ENCODE measurements around the gene SEH1L. TPM values are rescaled to one million over a fixed set of nuclear protein-coding genes. Genes with fewer than 3 reads are reported as not detected.

SEH1L gene
- total and polyA plus RNA-seq, 10 of the 15 experiments (the other 5 are each of a cell fraction or from before 2014, with no cell fraction given), result 27.5 to 109 (median 52.8) TPM

- Histone ChIP-seq H3K79me2 (ENCODE audit: control insufficient read depth, insufficient read depth, low read length) (peaks cover 6% of the 10 kb centered on the region), H3K27ac (ENCODE audit: control insufficient read depth, insufficient read depth) (no peak overlapping the region), H3K36me3 (ENCODE audit: control insufficient read depth in 2 of 2, insufficient read depth in 2 of 2, low read length in 1 of 2) (peaks cover 2 to 21% of the 10 kb centered on the region in 2 experiments), H3K9ac (ENCODE audit: control insufficient read depth, insufficient read depth, low read length) (no peak overlapping the region), H3K4me1 (ENCODE audit: control insufficient read depth, insufficient read depth, low read length) (peaks cover 4% of the 10 kb centered on the region), H3K4me3 (no peak overlapping the region), H3K27me3 (replicated peaks in 1 of 2; ENCODE audit: control insufficient read depth in 2 of 2, insufficient read depth in 2 of 2, low read length in 1 of 2) (no peaks in the 10 kb centered on the region), H3K4me2 (ENCODE audit: control insufficient read depth, insufficient read depth) (no peak overlapping the region), H2AFZ (ENCODE audit: control insufficient read depth, low read depth, low read length) (no peak overlapping the region), H3K9me3 (replicated peaks; ENCODE audit: control insufficient read depth, insufficient read depth, low read length) (no peaks in the 10 kb centered on the region; the same call in 2 of the 3 replicates), H4K20me1 (ENCODE audit: control insufficient read depth, insufficient read depth) (no peaks in the 10 kb centered on the region)
- TF ChIP-seq TCF3 (IDR thresholded peaks at IDR 0.05; ENCODE audit: borderline replicate concordance, insufficient read depth, low read depth, low read length) (no peak), ZSCAN29 (IDR thresholded peaks at IDR 0.05) (no peak), BCL3 (IDR thresholded peaks at IDR 0.05; ENCODE audit: borderline replicate concordance, insufficient read depth, low read depth, low read length, poor library complexity, severe bottlenecking) (no peak), ATF3 (IDR thresholded peaks at IDR 0.05; ENCODE audit: borderline replicate concordance, extremely low read depth, low read depth, low read length) (no peak)
- TF ChIP-seq, protein P1, sequence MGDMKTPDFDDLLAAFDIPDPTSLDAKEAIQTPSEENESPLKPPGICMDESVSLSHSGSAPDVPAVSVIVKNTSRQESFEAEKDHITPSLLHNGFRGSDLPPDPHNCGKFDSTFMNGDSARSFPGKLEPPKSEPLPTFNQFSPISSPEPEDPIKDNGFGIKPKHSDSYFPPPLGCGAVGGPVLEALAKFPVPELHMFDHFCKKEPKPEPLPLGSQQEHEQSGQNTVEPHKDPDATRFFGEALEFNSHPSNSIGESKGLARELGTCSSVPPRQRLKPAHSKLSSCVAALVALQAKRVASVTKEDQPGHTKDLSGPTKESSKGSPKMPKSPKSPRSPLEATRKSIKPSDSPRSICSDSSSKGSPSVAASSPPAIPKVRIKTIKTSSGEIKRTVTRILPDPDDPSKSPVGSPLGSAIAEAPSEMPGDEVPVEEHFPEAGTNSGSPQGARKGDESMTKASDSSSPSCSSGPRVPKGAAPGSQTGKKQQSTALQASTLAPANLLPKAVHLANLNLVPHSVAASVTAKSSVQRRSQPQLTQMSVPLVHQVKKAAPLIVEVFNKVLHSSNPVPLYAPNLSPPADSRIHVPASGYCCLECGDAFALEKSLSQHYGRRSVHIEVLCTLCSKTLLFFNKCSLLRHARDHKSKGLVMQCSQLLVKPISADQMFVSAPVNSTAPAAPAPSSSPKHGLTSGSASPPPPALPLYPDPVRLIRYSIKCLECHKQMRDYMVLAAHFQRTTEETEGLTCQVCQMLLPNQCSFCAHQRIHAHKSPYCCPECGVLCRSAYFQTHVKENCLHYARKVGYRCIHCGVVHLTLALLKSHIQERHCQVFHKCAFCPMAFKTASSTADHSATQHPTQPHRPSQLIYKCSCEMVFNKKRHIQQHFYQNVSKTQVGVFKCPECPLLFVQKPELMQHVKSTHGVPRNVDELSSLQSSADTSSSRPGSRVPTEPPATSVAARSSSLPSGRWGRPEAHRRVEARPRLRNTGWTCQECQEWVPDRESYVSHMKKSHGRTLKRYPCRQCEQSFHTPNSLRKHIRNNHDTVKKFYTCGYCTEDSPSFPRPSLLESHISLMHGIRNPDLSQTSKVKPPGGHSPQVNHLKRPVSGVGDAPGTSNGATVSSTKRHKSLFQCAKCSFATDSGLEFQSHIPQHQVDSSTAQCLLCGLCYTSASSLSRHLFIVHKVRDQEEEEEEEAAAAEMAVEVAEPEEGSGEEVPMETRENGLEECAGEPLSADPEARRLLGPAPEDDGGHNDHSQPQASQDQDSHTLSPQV (IDR thresholded peaks at IDR 0.05), result no peak
- TF ChIP-seq, protein P2, sequence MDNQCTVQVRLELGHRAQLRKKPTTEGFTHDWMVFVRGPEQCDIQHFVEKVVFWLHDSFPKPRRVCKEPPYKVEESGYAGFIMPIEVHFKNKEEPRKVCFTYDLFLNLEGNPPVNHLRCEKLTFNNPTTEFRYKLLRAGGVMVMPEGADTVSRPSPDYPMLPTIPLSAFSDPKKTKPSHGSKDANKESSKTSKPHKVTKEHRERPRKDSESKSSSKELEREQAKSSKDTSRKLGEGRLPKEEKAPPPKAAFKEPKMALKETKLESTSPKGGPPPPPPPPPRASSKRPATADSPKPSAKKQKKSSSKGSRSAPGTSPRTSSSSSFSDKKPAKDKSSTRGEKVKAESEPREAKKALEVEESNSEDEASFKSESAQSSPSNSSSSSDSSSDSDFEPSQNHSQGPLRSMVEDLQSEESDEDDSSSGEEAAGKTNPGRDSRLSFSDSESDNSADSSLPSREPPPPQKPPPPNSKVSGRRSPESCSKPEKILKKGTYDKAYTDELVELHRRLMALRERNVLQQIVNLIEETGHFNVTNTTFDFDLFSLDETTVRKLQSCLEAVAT (IDR thresholded peaks at IDR 0.05), result no peak
- intact Hi-C loops (cut with micrococcal nuclease; ENCODE audit: unreplicated experiment), result no loop called here
- RAD21 ChIA-PET (ENCODE audit: unreplicated experiment), result no interaction called here
- DNase-seq (ENCODE audit: low read depth, low spot score) (no peak), ATAC-seq (no peak), FAIRE-seq (no peak)
- in situ Hi-C loops (cut with MboI), result no loop called here
- SMC1A ChIA-PET (ENCODE audit: uncharacterized antibody, unreplicated experiment), result interaction anchor here (0.6 to 1.2 kb wide), 5 partner anchors 17 to 609 kb away, joined by 3 to 4 read pairs (median 3); no protein-coding TSS in a partner anchor
- no TSS peak for BruUV-seq (replicated peaks)
- POLR2A ChIA-PET, result no interaction called here
- CTCF ChIA-PET, result interaction anchor here (1.2 to 1.3 kb wide), 2 partner anchors 17 to 137 kb away, joined by 4 to 11 read pairs; no protein-coding TSS in a partner anchor
Observed at GRCh38 chr18:13022644-13023043, 74.8 kb downstream of the SEH1L start.
